Suprapubic skin (tissue), 4 donors: ENCODE measurements around the gene PLXNA4. TPM values are rescaled to one million over a fixed set of nuclear protein-coding genes. Genes with fewer than 3 reads are reported as not detected.

ENCODE experiments used
- DNase-seq, 2 donors: peaks; one replicate each; pipeline ENCODE4 v3.0.0-alpha.2; 2019; ENCODE audit warnings: low spot score in 2 of 2
- H3K27ac ChIP-seq: fragments of 200-600 bp; sonication (generic); one replicate; pipeline ENCODE4 v1.5.1; 2019
- H3K27me3 ChIP-seq: fragments of 200-600 bp; sonication (generic); one replicate; pipeline ENCODE4 v1.5.1; 2019
- H3K36me3 ChIP-seq: fragments of 200-600 bp; sonication (generic); one replicate; pipeline ENCODE4 v1.5.1; 2019
- H3K4me1 ChIP-seq: fragments of 200-600 bp; sonication (generic); one replicate; pipeline ENCODE4 v1.5.1; 2019
- H3K4me3 ChIP-seq: fragments of 200-600 bp; sonication (generic); one replicate; pipeline ENCODE4 v1.5.1; 2019; ENCODE audit warnings: mild to moderate bottlenecking
- H3K9me3 ChIP-seq: fragments of 200-600 bp; sonication (generic); one replicate; pipeline ENCODE4 v1.5.1; 2019
- EP300 ChIP-seq: sonication (generic); formaldehyde crosslinking; IDR thresholded peaks from one replicate; pipeline ENCODE4 v1.6.1; 2017; ENCODE audit warnings: antibody characterized with exemption
- POLR2A ChIP-seq, 2 donors: fragments of 450-650 bp; IDR thresholded peaks; one replicate each; pipeline ENCODE4 v1.6.1; 2017; ENCODE audit warnings: antibody characterized with exemption in 2 of 2, mild to moderate bottlenecking in 2 of 2, moderate library complexity in 2 of 2
- POLR2AphosphoS5 ChIP-seq, 3 donors: sonication (generic); formaldehyde crosslinking; IDR thresholded peaks; one replicate each; pipeline ENCODE4 v1.6.1; 2017; ENCODE audit warnings: antibody characterized with exemption in 3 of 3
- WGBS: methylation state at CpG from one replicate; pipeline ENCODE4 v1.1.5; 2018; 5-methylcytosine and 5-hydroxymethylcytosine counted together
- total RNA-seq, 4 donors: library from RNA; depleted of rRNA; stranded (reverse); fragments of >200 nt; gene quantifications; one replicate each; pipeline ENCODE4 v1.1.0, GENCODE V29; 2016
- TF ChIP-seq, protein P1 (sequence below), 2 donors: fragments of 200-600 bp in 1 of 2; fragments of 450-650 bp in 1 of 2; sonication (generic) in 1 of 2; IDR thresholded peaks; one replicate each; pipeline ENCODE4 v1.5.1; 2016 to 2019; ENCODE audit warnings: antibody characterized with exemption in 2 of 2, mild to moderate bottlenecking in 1 of 2, moderate library complexity in 1 of 2

The PLXNA4 gene
- total RNA-seq, 4 donors from 2014 or later = 5.4 to 10.7 (median 7.1) TPM

DNA sequence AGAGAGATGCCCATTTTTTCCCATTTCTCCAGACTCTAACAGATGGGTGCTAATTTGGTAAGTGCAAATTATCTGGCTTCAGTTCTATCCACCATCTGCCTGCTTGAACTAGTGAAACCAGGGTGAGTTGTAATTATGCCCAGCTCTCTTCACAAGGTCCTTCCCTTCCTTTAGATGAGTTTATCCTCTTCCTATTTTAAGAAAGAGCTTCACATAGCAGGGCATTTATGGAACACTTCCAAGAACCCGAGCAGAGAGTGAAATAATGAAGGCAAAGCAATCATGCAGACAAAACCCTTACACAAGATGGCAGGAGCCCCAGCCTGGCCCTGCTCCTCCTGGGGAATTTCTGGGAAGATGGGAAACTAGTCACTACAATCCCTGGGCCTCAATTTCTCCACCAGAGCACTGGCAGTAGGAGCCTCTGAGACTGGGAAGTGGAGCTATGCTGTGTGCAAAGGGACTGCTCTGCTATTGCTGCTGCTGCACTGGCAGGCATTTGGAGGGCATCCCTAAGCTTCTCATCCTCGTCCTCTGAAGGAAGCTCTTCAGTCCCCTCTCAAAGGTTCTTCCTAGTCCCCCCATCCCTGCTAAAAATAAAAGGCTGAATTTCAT, 33.7 kb upstream of the PLXNA4 start:
- TF ChIP-seq, protein P1, sequence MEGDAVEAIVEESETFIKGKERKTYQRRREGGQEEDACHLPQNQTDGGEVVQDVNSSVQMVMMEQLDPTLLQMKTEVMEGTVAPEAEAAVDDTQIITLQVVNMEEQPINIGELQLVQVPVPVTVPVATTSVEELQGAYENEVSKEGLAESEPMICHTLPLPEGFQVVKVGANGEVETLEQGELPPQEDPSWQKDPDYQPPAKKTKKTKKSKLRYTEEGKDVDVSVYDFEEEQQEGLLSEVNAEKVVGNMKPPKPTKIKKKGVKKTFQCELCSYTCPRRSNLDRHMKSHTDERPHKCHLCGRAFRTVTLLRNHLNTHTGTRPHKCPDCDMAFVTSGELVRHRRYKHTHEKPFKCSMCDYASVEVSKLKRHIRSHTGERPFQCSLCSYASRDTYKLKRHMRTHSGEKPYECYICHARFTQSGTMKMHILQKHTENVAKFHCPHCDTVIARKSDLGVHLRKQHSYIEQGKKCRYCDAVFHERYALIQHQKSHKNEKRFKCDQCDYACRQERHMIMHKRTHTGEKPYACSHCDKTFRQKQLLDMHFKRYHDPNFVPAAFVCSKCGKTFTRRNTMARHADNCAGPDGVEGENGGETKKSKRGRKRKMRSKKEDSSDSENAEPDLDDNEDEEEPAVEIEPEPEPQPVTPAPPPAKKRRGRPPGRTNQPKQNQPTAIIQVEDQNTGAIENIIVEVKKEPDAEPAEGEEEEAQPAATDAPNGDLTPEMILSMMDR (IDR thresholded peaks at IDR 0.05) = no peak
- TF ChIP-seq POLR2AphosphoS5 (IDR thresholded peaks at IDR 0.05) (no peak), POLR2A (IDR thresholded peaks at IDR 0.05) (no peak), EP300 (no peak)
- 56% methylated on average over 2 of the region's 2 CpGs for WGBS

DNA sequence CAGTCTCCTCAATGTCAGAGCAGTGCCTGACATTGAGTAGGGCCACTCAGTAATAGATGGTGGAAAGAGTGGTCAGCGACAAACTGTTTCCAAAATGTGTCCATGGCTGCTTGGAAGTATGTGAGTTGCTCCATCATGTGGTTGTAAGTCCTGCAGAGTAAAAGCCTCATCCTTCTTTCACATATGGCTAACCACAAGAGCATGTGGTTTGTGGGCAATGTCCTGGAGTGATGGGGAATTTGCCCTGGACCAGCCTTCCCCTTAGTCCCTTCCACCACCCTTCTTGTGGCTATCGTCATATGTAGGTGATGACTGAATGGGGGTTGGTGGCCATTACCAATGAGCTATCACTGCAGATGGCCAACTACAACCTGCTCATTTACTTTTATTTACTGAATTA, 33.0 kb upstream of the PLXNA4 start:
- TF ChIP-seq, protein P1 (IDR thresholded peaks at IDR 0.05) = no peak
- TF ChIP-seq POLR2A (IDR thresholded peaks at IDR 0.05) (no peak), POLR2AphosphoS5 (IDR thresholded peaks at IDR 0.05) (no peak), EP300 (no peak)
- no peak overlapping the region for H3K27ac ChIP-seq
- H3K36me3 ChIP-seq = no peaks in the 10 kb centered on the region
- peaks cover under 1% of the 10 kb centered on the region for H3K4me1 ChIP-seq
- 92% methylated on average over 2 of the region's 2 CpGs for WGBS
- no peaks in the 10 kb centered on the region for H3K9me3 ChIP-seq
- DNase-seq = no peak
- H3K27me3 ChIP-seq = peaks cover 5% of the 10 kb centered on the region
- H3K4me3 ChIP-seq = no peak overlapping the region

More for the DNA sequence above, 33.7 kb upstream of the PLXNA4 start:
- Histone ChIP-seq H3K36me3 (no peaks in the 10 kb centered on the region), H3K4me3 (no peak overlapping the region), H3K27me3 (peaks cover 5% of the 10 kb centered on the region), H3K27ac (no peak overlapping the region), H3K4me1 (peaks cover 9% of the 10 kb centered on the region), H3K9me3 (no peaks in the 10 kb centered on the region)
- DNase-seq = no peak

DNA sequence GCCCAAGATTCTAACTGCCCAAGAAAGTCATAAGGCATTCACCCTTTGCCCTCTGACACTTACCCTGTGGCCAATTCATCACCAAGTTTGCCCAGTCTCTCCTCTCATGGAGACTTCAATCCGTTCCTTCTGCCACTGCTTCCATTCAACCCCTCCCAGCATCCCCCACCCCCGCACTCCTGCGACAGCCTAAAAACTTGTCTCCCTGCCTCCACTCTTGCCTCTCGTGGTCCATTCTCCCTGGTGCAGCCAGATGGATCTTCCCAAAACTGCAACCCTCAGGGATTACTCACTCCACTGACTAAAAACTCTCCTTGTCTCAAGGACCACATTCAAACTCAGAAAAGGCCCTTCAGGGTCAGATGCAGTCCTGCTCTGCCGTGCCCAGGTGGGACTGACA, 32.3 kb upstream of the PLXNA4 start:
- Histone ChIP-seq H3K4me3 (no peak overlapping the region), H3K4me1 (no peaks in the 10 kb centered on the region), H3K9me3 (no peaks in the 10 kb centered on the region), H3K36me3 (no peaks in the 10 kb centered on the region), H3K27me3 (peaks cover 5% of the 10 kb centered on the region), H3K27ac (no peak overlapping the region)
- no peak for DNase-seq
- no peak for TF ChIP-seq POLR2AphosphoS5 (IDR thresholded peaks at IDR 0.05)
- TF ChIP-seq EP300 = no peak
- no peak for TF ChIP-seq POLR2A (IDR thresholded peaks at IDR 0.05)
- TF ChIP-seq, protein P1 (IDR thresholded peaks at IDR 0.05) = no peak
- WGBS = 76% methylated on average over 5 of the region's 5 CpGs

DNA sequence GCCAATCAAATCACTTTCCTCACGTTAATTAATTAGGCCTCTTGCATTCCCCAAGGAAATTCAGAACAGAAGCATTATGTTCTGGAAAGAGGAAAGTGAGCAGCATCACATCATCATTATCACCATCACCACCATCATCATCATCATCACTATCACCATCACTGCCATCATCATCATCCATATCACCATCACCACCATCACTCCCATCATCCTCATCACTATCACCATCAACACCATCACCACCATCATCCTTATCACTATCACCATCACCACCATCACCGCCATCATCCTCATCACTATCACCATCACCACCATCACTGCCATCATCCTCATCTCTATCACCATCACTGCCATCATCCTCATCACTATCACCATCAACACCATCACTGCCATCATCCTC, 31.4 kb upstream of the PLXNA4 start:
- no peak for DNase-seq
- Histone ChIP-seq H3K27ac (no peak overlapping the region), H3K4me3 (no peak overlapping the region), H3K27me3 (peaks cover 5% of the 10 kb centered on the region), H3K9me3 (no peaks in the 10 kb centered on the region), H3K36me3 (no peaks in the 10 kb centered on the region), H3K4me1 (no peaks in the 10 kb centered on the region)
- no peak for TF ChIP-seq POLR2A (IDR thresholded peaks at IDR 0.05)
- TF ChIP-seq POLR2AphosphoS5 (IDR thresholded peaks at IDR 0.05) = no peak
- TF ChIP-seq, protein P1 (IDR thresholded peaks at IDR 0.05) = no peak
- no peak for TF ChIP-seq EP300
- 76% methylated on average over 2 of the region's 2 CpGs for WGBS

DNA sequence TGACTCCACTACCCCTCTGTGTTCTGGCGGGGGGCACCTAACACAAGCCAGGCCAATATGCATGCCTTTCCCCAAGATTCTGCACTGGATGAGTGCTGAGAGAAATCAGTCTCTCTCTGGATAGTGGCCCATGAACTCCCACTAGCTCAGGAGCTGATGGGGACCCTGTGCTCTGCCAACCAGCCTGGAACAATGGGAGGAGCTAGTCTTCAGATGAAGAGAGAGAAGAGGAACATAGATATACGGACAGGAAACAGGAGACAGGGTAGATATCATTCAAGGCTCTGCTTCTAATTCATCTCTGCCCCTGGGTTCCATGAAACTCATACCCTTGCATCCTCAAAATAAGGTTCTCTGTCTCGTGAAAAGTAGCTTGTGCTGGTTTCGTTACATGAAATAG, 27.9 kb upstream of the PLXNA4 start:
- H3K27ac ChIP-seq = no peak overlapping the region
- TF ChIP-seq EP300 = no peak
- TF ChIP-seq POLR2A (IDR thresholded peaks at IDR 0.05) = no peak
- TF ChIP-seq, protein P1 (IDR thresholded peaks at IDR 0.05) = no peak
- TF ChIP-seq POLR2AphosphoS5 (IDR thresholded peaks at IDR 0.05) = no peak
- no peaks in the 10 kb centered on the region for H3K4me1 ChIP-seq
- H3K36me3 ChIP-seq = no peaks in the 10 kb centered on the region
- H3K9me3 ChIP-seq = no peaks in the 10 kb centered on the region
- DNase-seq = no peak
- peaks cover 11% of the 10 kb centered on the region for H3K27me3 ChIP-seq
- WGBS = 74% methylated on average over 4 of the region's 4 CpGs
- H3K4me3 ChIP-seq = no peak overlapping the region
